ENCODE results near the gene RPRML.

RPRML gene

DNA sequence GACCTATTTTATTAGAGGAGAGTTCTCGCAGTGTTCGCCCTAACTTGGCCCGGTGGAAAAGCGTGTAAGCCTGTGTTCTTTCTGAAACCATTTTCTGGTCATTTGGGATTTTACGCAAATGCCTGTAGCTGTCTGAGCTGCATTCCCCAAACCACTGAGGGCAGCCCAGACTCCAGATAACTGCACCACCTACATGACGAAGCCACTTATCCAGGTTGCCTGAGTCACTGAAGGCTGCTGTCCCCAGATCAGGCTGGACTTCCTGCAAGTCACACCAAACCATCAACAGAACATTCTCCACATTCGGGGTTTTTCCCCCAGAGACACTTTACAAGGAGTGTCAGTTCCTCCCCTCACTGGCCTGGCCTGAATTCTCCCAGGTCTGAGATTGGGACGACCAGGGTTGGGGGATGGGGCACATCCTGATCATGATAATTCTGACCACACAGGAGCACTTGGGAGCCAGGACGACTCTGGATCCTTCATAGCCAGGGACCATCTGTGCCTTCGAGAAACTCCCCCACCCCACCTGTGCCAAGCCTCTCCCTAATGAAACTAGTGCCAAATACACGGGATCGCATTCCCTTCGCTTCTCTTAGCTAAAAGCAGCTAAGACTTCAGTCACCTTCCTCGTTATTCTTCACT lies 2.3 kb downstream of the RPRML start:
- no peak overlapping the region for H4K8ac ChIP-seq (ENCODE audit: low read depth, low read length)
- H4K91ac ChIP-seq (ENCODE audit: low read depth, low read length, poor library complexity): no peak overlapping the region
- peaks cover 0 to 27% (median 13%) of the 10 kb centered on the region in 3 experiments for H3K27me3 ChIP-seq (ENCODE audit: control insufficient read depth in 3 of 3, insufficient read depth in 3 of 3, low read depth in 1 of 3, low read length in 3 of 3)
- DNase-seq (ENCODE audit: low spot score): no peak
- H2AK5ac ChIP-seq (ENCODE audit: low read depth, low read length): no peak overlapping the region
- no peaks in the 10 kb centered on the region for H3K9me3 ChIP-seq (replicated peaks in 1 of 2; ENCODE audit: control insufficient read depth in 2 of 2, insufficient read depth in 1 of 2, low read depth in 1 of 2, low read length in 2 of 2)
- H3K9ac ChIP-seq (ENCODE audit: low read depth, low read length, poor library complexity): no peak overlapping the region
- peak overlapping the region; percentile 94 for H2AFZ ChIP-seq (ENCODE audit: low read length)
- H3K4me2 ChIP-seq (ENCODE audit: insufficient read depth, low read length, poor library complexity, severe bottlenecking): no peak overlapping the region
- H3K18ac ChIP-seq (ENCODE audit: low read length): no peak overlapping the region
- H3K27ac ChIP-seq (replicated peaks; ENCODE audit: low read length): no peak overlapping the region
- peak overlapping the region in 1 of 2 donors; percentile 96 for H3K4me3 ChIP-seq (ENCODE audit: low read length in 2 of 2)
- no peak overlapping the region for H2BK5ac ChIP-seq (ENCODE audit: low read length)
- H2BK15ac ChIP-seq (ENCODE audit: low read length): no peak overlapping the region
- H3K79me1 ChIP-seq (ENCODE audit: low read depth, low read length): no peaks in the 10 kb centered on the region
- H3K36me3 ChIP-seq (replicated peaks in 1 of 2; ENCODE audit: control insufficient read depth in 2 of 2, insufficient read depth in 2 of 2, low read length in 2 of 2): peaks cover 0 to 5% of the 10 kb centered on the region in 2 donors
- no peak overlapping the region for H3K4ac ChIP-seq (ENCODE audit: low read length)
- H3K14ac ChIP-seq (ENCODE audit: low read length): no peak overlapping the region
- peaks cover 13 to 22% of the 10 kb centered on the region in 2 donors for H3K4me1 ChIP-seq (ENCODE audit: control insufficient read depth in 2 of 2, insufficient read depth in 1 of 2, low read depth in 1 of 2, low read length in 2 of 2)
- H2BK120ac ChIP-seq (ENCODE audit: low read depth, low read length): no peak overlapping the region
- no peak overlapping the region for H3K23ac ChIP-seq (ENCODE audit: low read depth, low read length, poor library complexity)
- no peak overlapping the region for H2BK12ac ChIP-seq (ENCODE audit: low read length)
- WGBS, 2 donors (ENCODE audit: extremely low coverage in 2 of 2, insufficient read length in 2 of 2, insufficient replicate concordance in 1 of 2): no CpG with 5 or more reads among the region's 14 CpGs

- no peak for DNase-seq (ENCODE audit: low spot score)
- no peak overlapping the region for H4K91ac ChIP-seq (ENCODE audit: low read depth, low read length, poor library complexity)
- H2BK12ac ChIP-seq (ENCODE audit: low read length): no peak overlapping the region
- H2BK5ac ChIP-seq (ENCODE audit: low read length): no peak overlapping the region
- no peak overlapping the region for H3K4ac ChIP-seq (ENCODE audit: low read length)
- H2BK120ac ChIP-seq (ENCODE audit: low read depth, low read length): no peak overlapping the region
- H3K27me3 ChIP-seq (ENCODE audit: control insufficient read depth in 3 of 3, insufficient read depth in 3 of 3, low read depth in 1 of 3, low read length in 3 of 3): peaks cover 0 to 25% (median 11%) of the 10 kb centered on the region in 3 experiments
- peaks cover 13 to 18% of the 10 kb centered on the region in 2 donors for H3K4me1 ChIP-seq (ENCODE audit: control insufficient read depth in 2 of 2, insufficient read depth in 1 of 2, low read depth in 1 of 2, low read length in 2 of 2)
- H3K18ac ChIP-seq (ENCODE audit: low read length): no peak overlapping the region
- peak overlapping the region; percentile 1 for H3K14ac ChIP-seq (ENCODE audit: low read length)
- no peak overlapping the region for H3K23ac ChIP-seq (ENCODE audit: low read depth, low read length, poor library complexity)
- H3K36me3 ChIP-seq (replicated peaks in 1 of 2; ENCODE audit: control insufficient read depth in 2 of 2, insufficient read depth in 2 of 2, low read length in 2 of 2): peaks cover 2 to 5% of the 10 kb centered on the region in 2 donors
- H2AFZ ChIP-seq (ENCODE audit: low read length): no peak overlapping the region
- no peak overlapping the region for H3K9ac ChIP-seq (ENCODE audit: low read depth, low read length, poor library complexity)
- no peak overlapping the region for H4K8ac ChIP-seq (ENCODE audit: low read depth, low read length)
- H2AK5ac ChIP-seq (ENCODE audit: low read depth, low read length): no peak overlapping the region
- no peaks in the 10 kb centered on the region for H3K79me1 ChIP-seq (ENCODE audit: low read depth, low read length)
- WGBS, 2 donors (ENCODE audit: extremely low coverage in 2 of 2, insufficient read length in 2 of 2, insufficient replicate concordance in 1 of 2): no CpG with 5 or more reads among the region's 4 CpGs
- H3K4me3 ChIP-seq (ENCODE audit: low read length in 2 of 2): no peak overlapping the region
- H3K4me2 ChIP-seq (ENCODE audit: insufficient read depth, low read length, poor library complexity, severe bottlenecking): no peak overlapping the region
- H3K27ac ChIP-seq (replicated peaks; ENCODE audit: low read length): no peak overlapping the region
- H3K9me3 ChIP-seq (replicated peaks in 1 of 2; ENCODE audit: control insufficient read depth in 2 of 2, insufficient read depth in 1 of 2, low read depth in 1 of 2, low read length in 2 of 2): no peaks in the 10 kb centered on the region
- H2BK15ac ChIP-seq (ENCODE audit: low read length): no peak overlapping the region
These were observed 3.8 kb downstream of the RPRML start for GRCh38 chr17:46975287-46975686.

GRCh38 chr17:46974086-46974485 lies 5.0 kb downstream of the RPRML start:
- Histone ChIP-seq H3K4me3 (ENCODE audit: low read length in 2 of 2) (no peak overlapping the region), H2BK15ac (ENCODE audit: low read length) (no peak overlapping the region), H3K79me1 (ENCODE audit: low read depth, low read length) (no peaks in the 10 kb centered on the region), H4K8ac (ENCODE audit: low read depth, low read length) (no peak overlapping the region), H3K27ac (replicated peaks; ENCODE audit: low read length) (no peak overlapping the region), H2BK5ac (ENCODE audit: low read length) (no peak overlapping the region), H2AK5ac (ENCODE audit: low read depth, low read length) (no peak overlapping the region), H2AFZ (ENCODE audit: low read length) (no peak overlapping the region), H3K27me3 (ENCODE audit: control insufficient read depth in 3 of 3, insufficient read depth in 3 of 3, low read depth in 1 of 3, low read length in 3 of 3) (peaks cover 0 to 20% (median 11%) of the 10 kb centered on the region in 3 experiments), H3K36me3 (replicated peaks in 1 of 2; ENCODE audit: control insufficient read depth in 2 of 2, insufficient read depth in 2 of 2, low read length in 2 of 2) (peaks cover 2 to 5% of the 10 kb centered on the region in 2 donors), H3K9me3 (replicated peaks in 1 of 2; ENCODE audit: control insufficient read depth in 2 of 2, insufficient read depth in 1 of 2, low read depth in 1 of 2, low read length in 2 of 2) (no peaks in the 10 kb centered on the region), H3K9ac (ENCODE audit: low read depth, low read length, poor library complexity) (no peak overlapping the region), H2BK120ac (ENCODE audit: low read depth, low read length) (no peak overlapping the region), H3K18ac (ENCODE audit: low read length) (no peak overlapping the region), H3K4ac (ENCODE audit: low read length) (no peak overlapping the region), H2BK12ac (ENCODE audit: low read length) (no peak overlapping the region), H4K91ac (ENCODE audit: low read depth, low read length, poor library complexity) (no peak overlapping the region), H3K14ac (ENCODE audit: low read length) (no peak overlapping the region), H3K4me1 (ENCODE audit: control insufficient read depth in 2 of 2, insufficient read depth in 1 of 2, low read depth in 1 of 2, low read length in 2 of 2) (peaks cover 13 to 18% of the 10 kb centered on the region in 2 donors), H3K23ac (ENCODE audit: low read depth, low read length, poor library complexity) (no peak overlapping the region), H3K4me2 (ENCODE audit: insufficient read depth, low read length, poor library complexity, severe bottlenecking) (no peak overlapping the region)
- WGBS, 2 donors (ENCODE audit: extremely low coverage in 2 of 2, insufficient read length in 2 of 2, insufficient replicate concordance in 1 of 2): no CpG with 5 or more reads among the region's 11 CpGs
- DNase-seq (ENCODE audit: low spot score): no peak

DNA sequence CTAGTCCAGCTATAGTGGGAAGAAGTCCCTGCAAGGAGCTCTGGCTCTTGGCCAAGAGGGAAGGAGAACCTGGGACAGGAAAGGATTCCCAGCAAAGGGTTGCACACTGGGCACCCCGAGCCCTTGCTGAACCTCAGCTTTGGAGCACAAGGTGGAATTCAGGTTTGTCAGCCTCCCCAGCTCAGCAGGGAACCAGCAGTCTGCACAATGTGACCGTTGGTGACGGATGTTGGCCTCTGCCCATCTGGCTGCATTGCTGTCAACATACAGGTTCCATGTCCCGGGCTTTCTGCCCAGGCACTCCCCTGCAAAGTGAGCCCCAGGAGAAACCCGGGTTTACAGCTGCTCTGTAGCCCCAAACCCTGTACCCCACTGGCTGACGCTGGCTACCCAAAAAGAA lies 6.7 kb downstream of the RPRML start:
- no peak overlapping the region for H3K14ac ChIP-seq (ENCODE audit: low read length)
- no peak overlapping the region for H3K18ac ChIP-seq (ENCODE audit: low read length)
- no peak overlapping the region for H2BK5ac ChIP-seq (ENCODE audit: low read length)
- H2BK12ac ChIP-seq (ENCODE audit: low read length): no peak overlapping the region
- H3K36me3 ChIP-seq (replicated peaks in 1 of 2; ENCODE audit: control insufficient read depth in 2 of 2, insufficient read depth in 2 of 2, low read length in 2 of 2): peaks cover 2 to 5% of the 10 kb centered on the region in 2 donors
- peaks cover 3% of the 10 kb centered on the region for H3K79me1 ChIP-seq (ENCODE audit: low read depth, low read length)
- no peak overlapping the region for H3K4ac ChIP-seq (ENCODE audit: low read length)
- no peak overlapping the region for H4K8ac ChIP-seq (ENCODE audit: low read depth, low read length)
- no peak overlapping the region for H3K23ac ChIP-seq (ENCODE audit: low read depth, low read length, poor library complexity)
- H3K9ac ChIP-seq (ENCODE audit: low read depth, low read length, poor library complexity): no peak overlapping the region
- no peaks in the 10 kb centered on the region for H3K9me3 ChIP-seq (replicated peaks in 1 of 2; ENCODE audit: control insufficient read depth in 2 of 2, insufficient read depth in 1 of 2, low read depth in 1 of 2, low read length in 2 of 2)
- no peak overlapping the region for H2AK5ac ChIP-seq (ENCODE audit: low read depth, low read length)
- no peak overlapping the region for H3K4me2 ChIP-seq (ENCODE audit: insufficient read depth, low read length, poor library complexity, severe bottlenecking)
- no CpG with 5 or more reads among the region's 6 CpGs for WGBS, 2 donors (ENCODE audit: extremely low coverage in 2 of 2, insufficient read length in 2 of 2, insufficient replicate concordance in 1 of 2)
- H2BK15ac ChIP-seq (ENCODE audit: low read length): no peak overlapping the region
- no peak overlapping the region for H2AFZ ChIP-seq (ENCODE audit: low read length)
- H4K91ac ChIP-seq (ENCODE audit: low read depth, low read length, poor library complexity): no peak overlapping the region
- no peak overlapping the region for H3K27ac ChIP-seq (replicated peaks; ENCODE audit: low read length)
- H3K4me3 ChIP-seq (ENCODE audit: low read length in 2 of 2): no peak overlapping the region
- peaks cover 8 to 10% of the 10 kb centered on the region in 2 donors for H3K4me1 ChIP-seq (ENCODE audit: control insufficient read depth in 2 of 2, insufficient read depth in 1 of 2, low read depth in 1 of 2, low read length in 2 of 2)
- DNase-seq (ENCODE audit: low spot score): no peak
- H2BK120ac ChIP-seq (ENCODE audit: low read depth, low read length): no peak overlapping the region
- peaks cover 0 to 6% (median 0%) of the 10 kb centered on the region in 3 experiments for H3K27me3 ChIP-seq (ENCODE audit: control insufficient read depth in 3 of 3, insufficient read depth in 3 of 3, low read depth in 1 of 3, low read length in 3 of 3)
